Endothelial cell of umbilical vein (primary cell): ENCODE measurements around the gene METTL13. TPM values are rescaled to one million over a fixed set of nuclear protein-coding genes. Genes with fewer than 3 reads are reported as not detected.

Experiments used
- BruUV-seq: library from RNA; stranded (reverse); fragments of 400-500 nt; replicated peaks from 2 replicates; lab custom pipeline; 2021; lab: Mats Ljungman, UMichigan
- CTCF ChIA-PET: fragments of 300-600, 350-600 bp; sonication (Branson Sonifier 250); formaldehyde crosslinking; loops from one replicate; lab custom pipeline; 2021; ENCODE audit warnings: antibody characterized with exemption, inconsistent platforms; lab: Charles Lee
- POLR2A ChIA-PET: fragments of 300-600, 350-600 bp; sonication (Branson Sonifier 250); formaldehyde crosslinking; loops from one replicate; lab custom pipeline; 2021; ENCODE audit warnings: antibody characterized with exemption, inconsistent platforms; lab: Charles Lee
- DNase-seq: peaks from one replicate; pipeline ENCODE4 v3.0.0-alpha.2; 2011; ENCODE audit warnings: low read depth, low spot score
- FAIRE-seq: peaks from 2 replicates; lab custom pipeline; 2011; peaks lifted over from hg19 to GRCh38; lab: Jason Lieb, UNC
- H2AFZ ChIP-seq: 2 replicates; pipeline ENCODE4 v1.6.0; 2012; ENCODE audit warnings: low read depth, low read length, control low read depth, inconsistent platforms
- H3K27ac ChIP-seq: 2 replicates; pipeline ENCODE4 v1.5.1; 2011; ENCODE audit warnings: low read depth, mild to moderate bottlenecking, control low read depth, low read length, moderate library complexity; ENCODE audit not compliant: insufficient read depth
- H3K27me3 ChIP-seq, 2 experiments: 2 replicates each; pipeline versions ENCODE4 v1.6.0 to v1.6.1; 2011; ENCODE audit warnings: low read length in 2 of 2, mixed read lengths in 1 of 2; ENCODE audit not compliant: control insufficient read depth in 2 of 2, insufficient read depth in 2 of 2
- H3K36me3 ChIP-seq, 2 experiments: 2 replicates in 1 of 2; 3 replicates in 1 of 2; pipeline ENCODE4 v1.5.1; 2011; ENCODE audit warnings: low read length in 2 of 2, mild to moderate bottlenecking in 1 of 2, moderate library complexity in 1 of 2; ENCODE audit not compliant: control insufficient read depth in 2 of 2, insufficient read depth in 2 of 2; ENCODE audit errors: extremely low read depth in 1 of 2
- H3K4me1 ChIP-seq: 3 replicates; pipeline ENCODE4 v1.5.1; 2011; ENCODE audit warnings: mild to moderate bottlenecking, low read length; ENCODE audit not compliant: control insufficient read depth, insufficient read depth; ENCODE audit errors: extremely low read depth
- H3K4me2 ChIP-seq: 2 replicates; pipeline ENCODE4 v1.6.1; 2011; ENCODE audit warnings: low read length, control low read depth, mixed read lengths; ENCODE audit not compliant: insufficient read depth
- H3K4me3 ChIP-seq, 3 experiments: fragments of 200-600 bp in 1 of 3; sonication (generic), shearing (Covaris generic) in 1 of 3; replicated peaks in 1 of 3; 2 replicates each; pipeline ENCODE4 v1.5.1; 2011 to 2016; ENCODE audit warnings: control low read depth in 3 of 3, low read length in 3 of 3, mild to moderate bottlenecking in 2 of 3, inconsistent platforms in 1 of 3, low read depth in 1 of 3, moderate library complexity in 1 of 3; ENCODE audit not compliant: insufficient read depth in 1 of 3
- H3K79me2 ChIP-seq: 2 replicates; pipeline ENCODE4 v1.6.0; 2012; ENCODE audit warnings: low read length, inconsistent platforms; ENCODE audit not compliant: control insufficient read depth, insufficient read depth
- H3K9ac ChIP-seq: replicated peaks from 2 replicates; pipeline ENCODE3; 2011; ENCODE audit warnings: low read length, control low read depth; ENCODE audit not compliant: insufficient read depth; ENCODE audit errors: extremely low read depth
- H3K9me1 ChIP-seq: replicated peaks from 3 replicates; pipeline ENCODE4 v1.6.0; 2011; ENCODE audit warnings: mild to moderate bottlenecking, low read length; ENCODE audit not compliant: control insufficient read depth, insufficient read depth; ENCODE audit errors: extremely low read depth
- H3K9me3 ChIP-seq: replicated peaks from 2 replicates; pipeline ENCODE4 v1.5.1; 2012; ENCODE audit warnings: low read length, inconsistent platforms; ENCODE audit not compliant: control insufficient read depth, insufficient read depth
- H4K20me1 ChIP-seq: replicated peaks from 2 replicates; pipeline ENCODE3; 2011; ENCODE audit warnings: mild to moderate bottlenecking, low read length; ENCODE audit not compliant: control insufficient read depth, insufficient read depth; ENCODE audit errors: extremely low read depth
- JUN ChIP-seq: IDR thresholded peaks from 2 replicates; pipeline ENCODE4 v1.6.1; 2011; ENCODE audit warnings: borderline replicate concordance, low read depth; ENCODE audit not compliant: insufficient read length, insufficient read depth
- MAX ChIP-seq: IDR thresholded peaks from 2 replicates; pipeline ENCODE4 v1.6.1; 2011; ENCODE audit not compliant: insufficient read depth, insufficient read length
- MYC ChIP-seq: IDR thresholded peaks from one replicate; pipeline ENCODE4 v1.6.1; 2011; ENCODE audit warnings: mild to moderate bottlenecking, low read depth, low read length
- POLR2A ChIP-seq: IDR thresholded peaks from 2 replicates; pipeline ENCODE4 v1.6.1; 2012; ENCODE audit warnings: low read depth, mild to moderate bottlenecking, control low read depth, low read length
- POLR2AphosphoS5 ChIP-seq: IDR thresholded peaks from 2 replicates; pipeline ENCODE4 v1.6.1; 2012; ENCODE audit warnings: low read depth, mild to moderate bottlenecking, control low read depth, low read length, moderate library complexity; ENCODE audit not compliant: insufficient read depth
- dilution Hi-C: fragments of 300-500 bp; cut with MboI; formaldehyde crosslinking; loops from one replicate; pipeline ENCODE4 v1.15.0; 2019; ENCODE audit warnings: low sequenced_read_pairs; ENCODE audit not compliant: extremely low pct_ligation_motif_present
- intact Hi-C: fragments of 100-400 bp; cut with micrococcal nuclease; formaldehyde crosslinking; loops from one replicate; pipeline ENCODE4 v1.10.0; 2022
- polyA plus RNA-seq, 4 experiments: library from polyadenylated mRNA; depleted of rRNA in 3 of 4; stranded (reverse) in 3 of 4; unstranded in 1 of 4; fragments of >200 nt; gene quantifications; 2 replicates each; pipeline versions ENCODE4 v1.2.1 to v1.2.3, GENCODE V29; 2011 to 2012; ENCODE audit warnings: missing spikeins in 1 of 4
- total RNA-seq: library from RNA; stranded (reverse); gene quantifications from 2 replicates; pipeline ENCODE4 v1.2.3, GENCODE V29; 2021
- TF ChIP-seq, protein P1 (sequence below), 2 donors: IDR thresholded peaks; 1 replicate in 1 of 2; 2 replicates in 1 of 2; pipeline ENCODE4 v1.5.1; 2011; ENCODE audit warnings: low read length in 2 of 2, mild to moderate bottlenecking in 2 of 2, moderate library complexity in 2 of 2, control low read depth in 1 of 2, inconsistent platforms in 1 of 2, low read depth in 1 of 2; ENCODE audit not compliant: insufficient read depth in 1 of 2; ENCODE audit errors: extremely low read depth in 1 of 2

Gene METTL13
- total and polyA plus RNA-seq, 2 donors (not counting 3 experiments of a cell fraction or from before 2014, with no cell fraction given) = 21.2 to 26.5 TPM

DNA sequence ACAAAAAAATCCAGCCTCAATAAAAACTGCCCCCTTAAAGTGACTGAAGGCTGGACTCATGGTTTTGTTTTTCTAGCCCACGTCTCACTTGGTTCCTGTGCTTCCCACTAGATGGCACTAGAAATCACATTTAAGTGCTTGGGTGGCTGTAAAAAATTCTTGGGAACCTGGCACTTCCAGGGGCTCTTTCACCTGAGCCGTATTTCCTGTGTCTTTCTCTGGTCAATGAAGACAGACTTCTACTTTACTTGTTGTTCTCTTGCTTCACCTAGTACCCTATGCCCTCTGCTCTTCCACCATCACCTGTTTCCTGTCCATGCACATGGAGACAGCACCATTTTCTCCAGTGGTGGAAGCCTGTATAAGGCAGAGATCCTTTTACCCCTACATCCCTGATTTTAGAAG is 20.0 kb downstream of the METTL13 start:
- H3K4me3 ChIP-seq = no peak overlapping the region
- H3K27me3 ChIP-seq = no peaks in the 10 kb centered on the region
- H3K4me1 ChIP-seq = no peaks in the 10 kb centered on the region
- H3K4me2 ChIP-seq = no peak overlapping the region
- H3K36me3 ChIP-seq = peaks cover 0 to 6% of the 10 kb centered on the region in 2 experiments
- H4K20me1 ChIP-seq = no peaks in the 10 kb centered on the region
- no peaks in the 10 kb centered on the region for H3K79me2 ChIP-seq
- H2AFZ ChIP-seq = no peak overlapping the region
- CTCF ChIA-PET = interaction anchor here (0.6 to 8.6 kb wide), 19 partner anchors 10 to 598 kb away, joined by 3 to 538 read pairs (median 7); partner anchors contain the start of genes DNM3 and VAMP4
- H3K9me1 ChIP-seq = no peaks in the 10 kb centered on the region
- TF ChIP-seq, protein P1, sequence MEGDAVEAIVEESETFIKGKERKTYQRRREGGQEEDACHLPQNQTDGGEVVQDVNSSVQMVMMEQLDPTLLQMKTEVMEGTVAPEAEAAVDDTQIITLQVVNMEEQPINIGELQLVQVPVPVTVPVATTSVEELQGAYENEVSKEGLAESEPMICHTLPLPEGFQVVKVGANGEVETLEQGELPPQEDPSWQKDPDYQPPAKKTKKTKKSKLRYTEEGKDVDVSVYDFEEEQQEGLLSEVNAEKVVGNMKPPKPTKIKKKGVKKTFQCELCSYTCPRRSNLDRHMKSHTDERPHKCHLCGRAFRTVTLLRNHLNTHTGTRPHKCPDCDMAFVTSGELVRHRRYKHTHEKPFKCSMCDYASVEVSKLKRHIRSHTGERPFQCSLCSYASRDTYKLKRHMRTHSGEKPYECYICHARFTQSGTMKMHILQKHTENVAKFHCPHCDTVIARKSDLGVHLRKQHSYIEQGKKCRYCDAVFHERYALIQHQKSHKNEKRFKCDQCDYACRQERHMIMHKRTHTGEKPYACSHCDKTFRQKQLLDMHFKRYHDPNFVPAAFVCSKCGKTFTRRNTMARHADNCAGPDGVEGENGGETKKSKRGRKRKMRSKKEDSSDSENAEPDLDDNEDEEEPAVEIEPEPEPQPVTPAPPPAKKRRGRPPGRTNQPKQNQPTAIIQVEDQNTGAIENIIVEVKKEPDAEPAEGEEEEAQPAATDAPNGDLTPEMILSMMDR (IDR thresholded peaks at IDR 0.05; ENCODE audit: extremely low read depth in 1 of 2, insufficient read depth in 1 of 2, low read depth in 1 of 2, low read length in 2 of 2) = peak; percentile 69 to 75
- no peak for TF ChIP-seq JUN
- POLR2A ChIA-PET = interaction anchor here (1.7 kb wide), 1 partner anchor 20 kb away, joined by 4 read pairs; the partner anchor contains the start of gene METTL13
- FAIRE-seq (peak; percentile 88), DNase-seq (peak; percentile 51)
- intact Hi-C loops = loop anchor here (1.0 to 2.0 kb wide), 5 partner anchors 147 to 643 kb away; partner anchors contain the start of gene PIGC
- no peak overlapping the region for H3K9ac ChIP-seq
- dilution Hi-C loops = no loop called here
- no peaks in the 10 kb centered on the region for H3K9me3 ChIP-seq
- no TSS peak for BruUV-seq
- H3K27ac ChIP-seq = no peak overlapping the region

- dilution Hi-C loops = no loop called here
These were observed 20.7 kb downstream of the METTL13 start for GRCh38 chr1:171802207-171802606.

More at GRCh38 chr1:171802207-171802606, 20.7 kb downstream of the METTL13 start:
- no peak for FAIRE-seq
- Histone ChIP-seq H3K4me1 (no peaks in the 10 kb centered on the region), H4K20me1 (no peaks in the 10 kb centered on the region), H2AFZ (no peak overlapping the region), H3K9ac (no peak overlapping the region), H3K4me2 (no peak overlapping the region), H3K27ac (no peak overlapping the region), H3K4me3 (no peak overlapping the region), H3K36me3 (peaks cover 0 to under 1% of the 10 kb centered on the region in 2 experiments), H3K27me3 (no peaks in the 10 kb centered on the region), H3K9me3 (no peaks in the 10 kb centered on the region), H3K79me2 (no peaks in the 10 kb centered on the region), H3K9me1 (no peaks in the 10 kb centered on the region)
- ChIA-PET CTCF (interaction anchor here (0.6 to 8.6 kb wide), 18 partner anchors 9 to 597 kb away, joined by 3 to 538 read pairs (median 5); partner anchors contain the start of genes DNM3, METTL13 and VAMP4), POLR2A (no interaction called here)
- intact Hi-C loops = no loop called here
- DNase-seq = no peak
- TF ChIP-seq JUN (no peak), POLR2A (no peak), MAX (no peak), POLR2AphosphoS5 (no peak), MYC (no peak)
- no TSS peak for BruUV-seq
